Measurements from ENCODE around the gene SLC8A1.

SLC8A1 gene

DNA sequence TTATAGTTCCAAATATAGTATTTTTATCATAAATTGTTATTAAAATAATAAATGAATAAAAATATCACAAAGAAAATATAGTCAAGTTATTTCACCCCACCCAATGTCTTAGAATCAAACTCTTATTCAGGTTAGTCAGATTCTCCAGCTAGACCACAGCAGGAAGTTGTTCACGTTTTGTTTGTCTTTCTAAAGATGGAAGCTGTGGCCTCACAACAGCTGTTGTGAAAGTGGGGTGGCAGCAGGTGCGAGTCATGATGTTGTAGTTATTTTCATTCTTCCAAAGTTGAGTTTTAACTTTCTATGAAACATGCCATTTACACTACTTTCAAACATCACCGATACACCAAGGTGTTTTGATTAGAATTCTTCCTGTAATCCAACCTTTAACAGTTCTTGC lies 272.9 kb downstream of the SLC8A1 start:
- peak; percentile 57 for DNase-seq

GRCh38 chr2:40178171-40178778 lies 273.6 kb downstream of the SLC8A1 start:
- peak; percentile 8 for DNase-seq

GRCh38 chr2:40177366-40177765 lies 274.5 kb downstream of the SLC8A1 start:
- no peak for DNase-seq

DNA sequence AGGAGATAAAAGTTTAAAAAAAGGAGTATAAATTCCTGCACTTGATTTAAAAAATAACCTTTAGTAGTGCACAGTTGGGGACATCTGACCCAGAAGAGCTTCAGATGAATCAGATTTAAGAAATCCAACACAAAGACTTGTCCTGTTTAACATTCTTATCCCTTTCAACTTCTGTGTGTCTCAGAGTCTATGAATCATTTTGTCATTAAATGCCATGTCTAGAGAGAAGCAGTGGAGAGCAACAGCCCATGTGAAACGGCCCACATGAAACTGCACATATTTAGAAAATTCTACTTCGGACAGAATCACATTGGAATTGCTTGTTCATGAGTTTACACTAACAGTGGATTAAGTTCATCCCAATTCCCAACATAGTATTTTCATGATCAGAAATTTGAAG lies 278.6 kb downstream of the SLC8A1 start:
- no peak for DNase-seq

DNA sequence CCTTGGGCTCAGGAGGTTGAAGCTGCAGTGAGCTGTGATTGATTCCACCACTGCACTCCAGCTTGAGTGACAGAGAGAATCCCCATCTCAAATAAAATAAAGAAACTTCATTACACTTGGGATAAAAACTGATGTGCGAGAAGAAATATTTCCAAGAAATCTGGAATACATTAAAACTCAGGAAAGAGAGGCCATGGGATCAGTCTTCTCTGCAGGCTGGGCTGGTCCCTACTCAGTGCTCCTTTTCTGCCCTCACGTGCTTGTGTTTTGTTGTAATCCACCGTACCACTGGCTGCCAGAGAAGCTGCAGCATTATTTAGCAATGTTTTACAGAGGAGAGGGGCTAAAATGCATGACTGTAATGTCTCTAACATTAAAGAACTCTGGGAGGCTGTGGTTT lies 282.0 kb downstream of the SLC8A1 start:
- DNase-seq, result no peak

DNA sequence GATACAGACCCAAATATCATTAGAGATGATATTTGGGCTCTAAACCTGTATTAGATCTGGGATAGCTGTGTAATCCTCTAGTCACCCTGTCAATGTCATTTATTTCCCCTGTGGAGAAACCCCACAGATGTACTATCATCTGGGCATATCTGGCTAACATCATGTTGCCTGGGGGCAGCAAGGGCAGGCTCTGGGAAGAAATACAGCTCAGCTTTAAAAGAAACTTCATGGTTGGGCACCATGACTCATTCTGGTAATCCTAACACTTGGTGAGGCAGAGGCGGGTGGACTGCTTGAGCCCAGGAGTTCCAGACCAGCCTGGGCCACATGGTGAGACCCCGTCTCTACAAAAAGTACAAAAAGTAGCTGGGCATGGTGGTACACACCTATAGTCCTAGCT lies 282.5 kb downstream of the SLC8A1 start:
- no peak for DNase-seq

DNA sequence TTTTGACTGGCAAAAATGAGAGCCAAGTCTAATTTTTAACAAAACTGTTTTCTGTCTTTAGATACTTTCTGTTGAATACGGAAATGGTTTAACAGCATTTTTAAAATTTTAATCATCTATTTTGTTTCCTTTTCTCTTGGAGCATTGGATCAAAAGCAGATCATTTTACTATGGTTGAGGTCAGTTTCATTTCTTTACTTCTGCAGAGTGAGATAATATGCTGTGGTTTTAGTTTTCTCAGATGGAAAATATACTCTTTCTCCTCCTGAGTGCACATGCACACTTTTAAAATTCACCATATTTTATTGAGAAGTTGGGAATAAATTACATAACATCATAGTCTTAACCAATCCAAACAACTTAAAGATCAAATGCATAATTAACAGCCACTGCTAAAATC lies 283.3 kb downstream of the SLC8A1 start:
- no peak for DNase-seq

GRCh38 chr2:40168032-40168431 lies 283.9 kb downstream of the SLC8A1 start:
- no peak for DNase-seq

- no peak for DNase-seq
These were observed 285.9 kb downstream of the SLC8A1 start for GRCh38 chr2:40166006-40166405.

DNA sequence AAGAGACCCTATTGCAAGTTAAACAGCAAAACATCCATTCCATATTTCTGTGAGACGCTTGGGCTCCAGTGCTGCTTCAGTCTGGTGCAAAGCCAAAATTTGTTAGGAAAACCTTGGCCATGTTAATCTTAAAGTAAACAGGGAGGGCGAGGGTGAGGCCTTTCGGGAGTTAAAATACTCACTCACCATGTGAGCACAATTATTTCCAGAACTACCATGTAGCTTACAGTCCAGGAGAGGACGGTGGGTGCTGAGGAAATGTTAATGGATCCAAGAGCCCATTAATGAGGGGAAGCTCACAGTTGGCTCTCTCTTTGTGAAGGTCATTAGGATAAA lies 286.4 kb downstream of the SLC8A1 start:
- DNase-seq, result no peak

DNA sequence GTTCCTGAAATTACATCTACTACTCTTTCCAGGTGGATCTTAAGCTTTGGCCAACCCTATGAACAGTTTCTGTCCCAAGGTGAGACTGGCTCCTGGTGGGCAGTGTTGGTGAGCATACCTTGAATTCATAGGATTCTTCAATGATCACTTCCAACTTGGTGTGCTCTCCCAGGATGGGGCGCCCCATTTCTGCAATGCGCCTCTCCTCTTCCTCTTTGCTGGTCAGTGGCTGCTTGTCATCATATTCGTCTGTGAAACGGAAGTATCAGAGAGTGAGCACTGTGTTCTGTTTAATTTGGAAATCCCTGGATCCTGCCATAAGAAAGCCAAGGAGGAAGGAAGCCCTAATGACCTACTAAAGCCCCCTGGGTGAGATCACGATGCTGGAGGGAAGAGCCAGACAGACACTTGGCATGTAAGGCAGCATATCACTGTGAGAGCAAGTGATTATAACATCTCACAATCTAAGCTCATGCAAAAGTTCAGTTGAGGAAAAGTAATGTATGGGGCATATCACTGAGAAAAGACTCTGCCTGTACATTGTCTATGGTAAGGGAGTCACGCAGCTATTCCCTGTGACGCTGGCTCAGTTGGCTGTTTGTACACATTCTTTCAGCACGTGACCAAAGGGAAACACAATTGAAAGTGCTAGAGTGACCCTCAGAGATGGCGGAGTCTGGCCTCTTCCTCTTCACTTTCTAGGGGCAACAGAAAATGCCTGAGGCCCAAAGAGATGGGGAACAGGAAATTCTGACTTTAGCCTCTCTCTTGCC lies 287.0 kb downstream of the SLC8A1 start:
- DNase-seq, result no peak

GRCh38 chr2:40161986-40162385 lies 289.9 kb downstream of the SLC8A1 start:
- no peak for DNase-seq

- no peak for DNase-seq
These were observed 291.1 kb downstream of the SLC8A1 start for GRCh38 chr2:40160751-40161218.

DNA sequence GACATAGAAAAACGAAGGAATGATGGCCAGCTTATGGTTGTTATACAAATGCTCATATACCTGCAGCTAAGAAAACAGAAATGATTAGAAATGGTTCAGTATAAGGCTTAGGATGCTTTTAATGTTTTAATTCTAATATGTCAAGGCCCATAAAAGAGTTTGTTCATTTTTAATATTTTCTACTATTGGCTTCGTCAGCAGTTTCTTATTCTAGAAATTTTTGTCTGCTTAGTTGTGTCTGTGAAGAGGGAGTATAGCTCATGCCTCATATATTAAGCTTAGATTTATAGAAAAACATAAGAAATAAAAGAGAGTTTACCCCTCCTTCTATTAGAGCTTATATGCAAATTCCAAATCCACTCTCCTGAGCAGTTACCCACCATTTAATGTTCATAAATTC lies 292.6 kb downstream of the SLC8A1 start:
- no peak for DNase-seq

GRCh38 chr2:40158781-40159180 lies 293.1 kb downstream of the SLC8A1 start:
- no peak for DNase-seq

DNA sequence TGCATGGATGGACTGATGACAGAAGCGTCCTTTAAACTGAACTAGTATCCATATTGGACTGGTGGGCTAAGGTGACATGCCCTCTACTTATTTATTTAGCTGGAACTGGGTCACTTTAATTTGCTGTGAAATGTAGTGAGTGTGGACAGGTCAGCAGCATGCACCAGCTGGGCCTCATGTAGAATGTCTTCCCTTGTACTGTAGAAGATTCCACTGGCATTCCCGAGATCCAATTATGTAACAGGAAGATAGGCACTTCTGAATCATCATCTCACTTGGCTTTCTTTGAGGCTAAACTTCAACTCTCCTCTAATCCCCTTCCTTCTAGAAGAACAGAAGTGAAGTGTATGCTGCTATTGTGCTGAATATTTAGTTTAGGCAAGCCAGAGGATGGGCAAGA lies 296.2 kb downstream of the SLC8A1 start:
- DNase-seq, result no peak

GRCh38 chr2:40150266-40150665 lies 301.6 kb downstream of the SLC8A1 start:
- no peak for DNase-seq

GRCh38 chr2:40148334-40148733 lies 303.6 kb downstream of the SLC8A1 start:
- DNase-seq, result no peak

DNA sequence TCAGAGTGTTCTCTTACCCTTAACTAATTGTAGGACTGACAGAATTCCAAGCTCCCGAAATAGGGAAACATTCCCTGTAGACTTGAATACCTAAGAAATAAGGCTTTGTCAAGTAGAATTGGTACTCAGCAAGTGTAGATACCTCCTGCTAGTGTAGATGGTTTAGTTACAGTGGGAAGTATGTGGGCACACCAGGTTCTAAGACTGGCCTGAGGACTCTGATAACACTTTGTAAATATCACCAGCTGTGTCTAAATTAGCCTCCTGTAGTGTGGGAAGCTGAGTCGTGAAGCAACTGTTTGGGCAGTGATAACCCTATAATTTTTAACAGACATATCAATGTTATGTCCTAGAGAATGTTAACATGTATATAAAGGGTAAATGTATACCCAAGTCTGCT lies 304.5 kb downstream of the SLC8A1 start:
- DNase-seq, result no peak

GRCh38 chr2:40144022-40144421 lies 307.9 kb downstream of the SLC8A1 start:
- DNase-seq, result no peak

DNA sequence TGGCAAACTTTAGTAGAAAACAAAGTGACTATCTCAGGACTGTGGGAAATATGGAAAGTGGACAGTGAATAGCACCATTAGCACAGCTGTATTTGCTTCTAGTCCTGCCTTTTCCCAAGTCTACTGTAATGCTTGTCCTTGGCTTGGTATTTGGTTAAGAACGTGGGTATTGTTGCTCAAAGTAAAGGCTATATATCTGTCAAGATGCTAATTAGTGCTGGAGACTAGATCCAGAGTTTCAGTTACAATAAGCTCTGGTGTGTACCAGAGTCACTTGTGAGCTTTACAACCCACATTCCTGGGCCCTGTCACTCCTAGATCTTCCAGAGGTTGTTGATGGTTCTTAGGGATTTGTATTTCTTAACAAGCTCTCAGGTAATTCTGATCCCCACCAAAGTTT lies 313.6 kb downstream of the SLC8A1 start:
- DNase-seq, result no peak

DNA sequence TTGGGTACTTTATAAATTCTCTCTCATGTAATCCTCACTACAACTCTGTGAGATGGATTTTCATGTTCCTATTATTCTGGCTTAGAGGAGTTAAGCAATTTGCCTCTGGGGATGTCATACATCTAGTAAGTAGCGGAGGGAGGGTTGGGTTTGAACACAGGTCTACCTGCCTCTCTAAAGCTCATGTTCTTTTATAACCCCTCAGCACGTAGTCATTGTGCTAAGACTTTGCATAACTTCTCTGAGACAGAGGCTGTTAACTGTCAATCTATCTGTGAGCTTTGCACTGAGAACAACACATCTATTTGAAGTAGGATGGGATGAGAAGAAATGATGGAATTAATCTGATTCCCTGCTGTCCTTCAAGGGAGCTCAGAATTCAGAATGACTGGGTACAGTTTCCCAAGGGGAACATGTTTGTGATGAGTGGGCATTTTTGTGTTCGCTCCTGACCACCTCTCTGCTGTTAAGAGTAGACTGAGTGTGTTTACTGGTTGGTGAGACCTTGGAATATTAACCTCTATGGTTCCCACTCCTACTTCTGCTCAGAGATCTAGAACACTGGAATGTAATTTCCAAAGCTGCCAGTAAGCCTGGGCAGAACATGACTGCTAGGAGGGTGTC lies 320.7 kb downstream of the SLC8A1 start:
- no peak for DNase-seq

GRCh38 chr2:40130251-40130994 lies 321.5 kb downstream of the SLC8A1 start:
- DNase-seq, result no peak

DNA sequence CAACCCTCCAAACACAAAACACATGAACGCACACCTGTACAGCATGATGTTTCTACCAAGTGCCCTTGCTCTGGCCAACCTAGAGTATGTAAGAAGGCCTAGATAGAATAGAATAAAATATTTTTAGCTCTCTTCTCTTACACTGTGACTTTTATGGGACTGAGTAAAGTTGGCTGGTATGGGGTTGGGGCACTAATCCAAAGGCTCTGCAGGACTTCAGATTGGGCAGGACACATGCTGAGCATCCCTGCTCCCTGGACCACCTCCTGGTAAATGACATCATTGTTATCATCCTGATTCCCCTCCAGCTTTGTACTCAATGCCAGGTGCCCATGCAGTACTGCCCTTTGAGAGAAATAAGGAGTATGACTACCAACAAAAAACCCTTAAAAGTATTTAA lies 322.2 kb downstream of the SLC8A1 start:
- no peak for DNase-seq

Data from RPMI8226 (cell line).